ENCODE data around the gene SOX5. TPM values are rescaled to one million over a fixed set of nuclear protein-coding genes. Genes with fewer than 3 reads are reported as not detected.

Gene SOX5
- total RNA-seq, 1 donor from 2014 or later: 86.8 TPM

DNA sequence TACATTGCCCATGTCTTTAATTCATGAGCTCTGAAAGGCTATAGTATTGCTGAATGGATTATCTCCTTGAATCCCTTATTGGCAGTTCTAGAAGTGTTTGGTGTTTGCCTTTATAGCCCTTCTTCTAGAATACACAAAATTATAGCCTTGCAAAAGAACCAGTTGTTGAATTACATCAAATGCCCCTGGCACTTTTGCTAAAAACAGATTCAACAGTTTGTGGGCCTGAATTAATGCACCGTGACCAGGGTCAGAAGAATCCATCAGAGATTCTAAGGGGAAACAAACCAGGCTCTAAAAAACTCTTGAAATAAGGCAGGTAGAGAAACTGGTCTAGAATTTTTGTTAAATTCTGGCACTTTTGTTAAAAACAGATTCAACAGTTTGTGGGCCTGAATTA lies 197.8 kb downstream of the SOX5 start:
- TF ChIP-seq CTCF (conservative IDR thresholded peaks at IDR 0.05): no peak
- Mint-ChIP-seq H3K36me3 (ENCODE audit: low read depth) (peaks cover 18% of the 10 kb centered on the region), H3K4me1 (peaks cover 57% of the 10 kb centered on the region), H3K9me3 (peaks cover 7% of the 10 kb centered on the region), H3K4me3 (no peak overlapping the region), H3K27me3 (ENCODE audit: low read depth) (no peaks in the 10 kb centered on the region), H3K27ac (ENCODE audit: unreplicated experiment) (no peak overlapping the region)
- DNase-seq (ENCODE audit: low read depth, low spot score): no peak

GRCh38 chr12:23750923-23751322 lies 198.5 kb downstream of the SOX5 start:
- Mint-ChIP-seq H3K4me3 (no peak overlapping the region), H3K9me3 (peaks cover 7% of the 10 kb centered on the region), H3K27me3 (ENCODE audit: low read depth) (no peaks in the 10 kb centered on the region), H3K27ac (ENCODE audit: unreplicated experiment) (no peak overlapping the region), H3K4me1 (peaks cover 49% of the 10 kb centered on the region), H3K36me3 (ENCODE audit: low read depth) (peaks cover 21% of the 10 kb centered on the region)
- no peak for TF ChIP-seq CTCF (conservative IDR thresholded peaks at IDR 0.05)
- no peak for DNase-seq (ENCODE audit: low read depth, low spot score)

- DNase-seq (ENCODE audit: low read depth, low spot score): no peak
- no peak overlapping the region for H3K27ac Mint-ChIP-seq (ENCODE audit: unreplicated experiment)
- peaks cover 35% of the 10 kb centered on the region for H3K36me3 Mint-ChIP-seq (ENCODE audit: low read depth)
- no peak overlapping the region for H3K4me3 Mint-ChIP-seq
- peaks cover 5% of the 10 kb centered on the region for H3K4me1 Mint-ChIP-seq
- TF ChIP-seq CTCF (conservative IDR thresholded peaks at IDR 0.05): no peak
- H3K9me3 Mint-ChIP-seq: peaks cover 7% of the 10 kb centered on the region
- no peaks in the 10 kb centered on the region for H3K27me3 Mint-ChIP-seq (ENCODE audit: low read depth)
Measured at GRCh38 chr12:23744696-23745095, 204.8 kb downstream of the SOX5 start.

DNA sequence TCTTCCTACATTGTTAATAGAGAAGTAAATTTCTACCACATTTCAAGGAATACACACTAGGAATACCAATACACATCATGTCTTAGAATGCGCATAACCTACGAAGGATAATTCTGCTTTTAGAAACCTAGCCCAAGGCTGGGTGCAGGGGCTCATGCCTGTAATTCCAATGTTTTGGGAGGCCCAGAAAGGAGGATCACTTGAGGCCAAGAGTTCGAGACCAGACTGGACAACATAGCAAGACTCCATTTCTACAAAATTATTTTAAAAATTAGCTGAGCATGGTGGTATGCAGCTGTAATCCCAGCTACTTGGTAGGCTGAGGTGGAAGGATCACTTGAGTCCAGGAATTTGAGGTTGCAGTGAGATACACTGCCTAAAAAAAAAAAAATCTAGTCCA lies 206.9 kb downstream of the SOX5 start:
- Mint-ChIP-seq H3K9me3 (peaks cover 15% of the 10 kb centered on the region), H3K4me1 (peaks cover 9% of the 10 kb centered on the region), H3K36me3 (ENCODE audit: low read depth) (peaks cover 52% of the 10 kb centered on the region), H3K27me3 (ENCODE audit: low read depth) (no peaks in the 10 kb centered on the region), H3K4me3 (no peak overlapping the region), H3K27ac (ENCODE audit: unreplicated experiment) (no peak overlapping the region)
- TF ChIP-seq CTCF (conservative IDR thresholded peaks at IDR 0.05): no peak
- no peak for DNase-seq (ENCODE audit: low read depth, low spot score)

- H3K4me1 Mint-ChIP-seq: no peaks in the 10 kb centered on the region
- H3K36me3 Mint-ChIP-seq (ENCODE audit: low read depth): peaks cover 41% of the 10 kb centered on the region
- no peaks in the 10 kb centered on the region for H3K27me3 Mint-ChIP-seq (ENCODE audit: low read depth)
- no peak for TF ChIP-seq CTCF (conservative IDR thresholded peaks at IDR 0.05)
- peaks cover 3% of the 10 kb centered on the region for H3K9me3 Mint-ChIP-seq
- H3K4me3 Mint-ChIP-seq: no peak overlapping the region
- H3K27ac Mint-ChIP-seq (ENCODE audit: unreplicated experiment): no peak overlapping the region
- DNase-seq (ENCODE audit: low read depth, low spot score): no peak
Measured at GRCh38 chr12:23731493-23731892, 218.0 kb downstream of the SOX5 start.

GRCh38 chr12:23731035-23731434 lies 218.4 kb downstream of the SOX5 start:
- Mint-ChIP-seq H3K9me3 (peaks cover 3% of the 10 kb centered on the region), H3K4me3 (no peak overlapping the region)

More at GRCh38 chr12:23731035-23731434, 218.4 kb downstream of the SOX5 start:
- Mint-ChIP-seq H3K4me1 (no peaks in the 10 kb centered on the region), H3K27me3 (ENCODE audit: low read depth) (no peaks in the 10 kb centered on the region), H3K36me3 (ENCODE audit: low read depth) (peaks cover 43% of the 10 kb centered on the region), H3K27ac (ENCODE audit: unreplicated experiment) (no peak overlapping the region)
- no peak for TF ChIP-seq CTCF (conservative IDR thresholded peaks at IDR 0.05)
- DNase-seq (ENCODE audit: low read depth, low spot score): no peak

All from neural crest cell (in vitro differentiated cells).